PC-3 (cell line): ENCODE measurements around the gene CFAP46.

Experiments
- CTCF ChIP-seq: fragments of 300-600 bp; sonication (generic); conservative IDR thresholded peaks from 2 replicates; pipeline ENCODE4 v1.5.1; 2017; ENCODE audit warnings: antibody characterized with exemption, low read depth, mild to moderate bottlenecking, low read length
- EZH2 ChIP-seq: fragments of 300-600 bp; sonication (generic); IDR thresholded peaks from one replicate; pipeline ENCODE4 v1.6.1; 2017; ENCODE audit warnings: antibody characterized with exemption, mild to moderate bottlenecking, low read length; ENCODE audit not compliant: unreplicated experiment

- no peak for TF ChIP-seq CTCF
- TF ChIP-seq EZH2: no peak
Observed at GRCh38 chr10:132788831-132789219, 153.5 kb downstream of the CFAP46 start.
